LNCAP (cell line): ENCODE results near the gene SLC9A9.

Experiments used
- TF ChIP-seq, protein P1 (sequence below): fragments of 450-650 bp; IDR thresholded peaks from 2 replicates; pipeline ENCODE4 v1.5.1; 2017; ENCODE audit warnings: mild to moderate bottlenecking

Gene SLC9A9

DNA sequence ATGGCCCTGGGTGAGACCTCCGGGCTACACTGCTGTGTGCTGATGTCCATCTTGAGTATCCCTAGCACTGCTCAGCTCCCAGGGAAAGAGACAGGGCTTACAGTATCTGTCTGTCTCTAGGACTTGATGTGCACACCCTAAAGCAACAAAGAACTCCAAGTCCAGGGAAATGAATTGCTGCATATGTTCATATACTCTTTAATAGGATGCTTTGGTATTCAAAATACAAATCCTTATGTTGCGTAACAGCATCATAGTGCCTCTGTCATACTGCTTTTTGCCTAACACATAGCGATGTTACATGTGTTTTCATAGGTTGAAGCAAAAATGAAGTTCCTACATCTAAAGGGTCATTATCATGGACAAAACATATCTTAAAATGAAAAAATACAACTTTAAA, 299.9 kb downstream of the SLC9A9 start:
- TF ChIP-seq, protein P1, sequence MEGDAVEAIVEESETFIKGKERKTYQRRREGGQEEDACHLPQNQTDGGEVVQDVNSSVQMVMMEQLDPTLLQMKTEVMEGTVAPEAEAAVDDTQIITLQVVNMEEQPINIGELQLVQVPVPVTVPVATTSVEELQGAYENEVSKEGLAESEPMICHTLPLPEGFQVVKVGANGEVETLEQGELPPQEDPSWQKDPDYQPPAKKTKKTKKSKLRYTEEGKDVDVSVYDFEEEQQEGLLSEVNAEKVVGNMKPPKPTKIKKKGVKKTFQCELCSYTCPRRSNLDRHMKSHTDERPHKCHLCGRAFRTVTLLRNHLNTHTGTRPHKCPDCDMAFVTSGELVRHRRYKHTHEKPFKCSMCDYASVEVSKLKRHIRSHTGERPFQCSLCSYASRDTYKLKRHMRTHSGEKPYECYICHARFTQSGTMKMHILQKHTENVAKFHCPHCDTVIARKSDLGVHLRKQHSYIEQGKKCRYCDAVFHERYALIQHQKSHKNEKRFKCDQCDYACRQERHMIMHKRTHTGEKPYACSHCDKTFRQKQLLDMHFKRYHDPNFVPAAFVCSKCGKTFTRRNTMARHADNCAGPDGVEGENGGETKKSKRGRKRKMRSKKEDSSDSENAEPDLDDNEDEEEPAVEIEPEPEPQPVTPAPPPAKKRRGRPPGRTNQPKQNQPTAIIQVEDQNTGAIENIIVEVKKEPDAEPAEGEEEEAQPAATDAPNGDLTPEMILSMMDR: no peak

DNA sequence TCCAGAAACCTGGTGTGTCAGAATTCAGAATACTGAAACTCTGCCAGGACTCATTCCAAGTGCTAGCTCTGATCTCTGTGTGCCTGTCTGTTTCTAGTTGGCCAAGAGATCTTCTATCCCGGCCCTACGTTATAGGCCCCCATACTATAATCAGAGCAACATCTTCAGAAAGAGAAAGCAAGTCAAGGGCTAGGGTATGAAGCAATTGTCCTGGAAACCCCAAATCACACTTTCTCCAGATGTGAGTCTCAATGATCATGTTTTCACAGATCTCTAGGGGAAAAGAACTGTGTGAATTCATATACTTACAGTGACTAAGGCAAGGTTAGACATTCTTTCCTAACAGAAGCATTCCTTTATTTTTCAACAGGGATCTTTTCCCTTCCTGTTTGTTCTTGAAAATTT, 309.7 kb downstream of the SLC9A9 start:
- TF ChIP-seq, protein P1: no peak

DNA sequence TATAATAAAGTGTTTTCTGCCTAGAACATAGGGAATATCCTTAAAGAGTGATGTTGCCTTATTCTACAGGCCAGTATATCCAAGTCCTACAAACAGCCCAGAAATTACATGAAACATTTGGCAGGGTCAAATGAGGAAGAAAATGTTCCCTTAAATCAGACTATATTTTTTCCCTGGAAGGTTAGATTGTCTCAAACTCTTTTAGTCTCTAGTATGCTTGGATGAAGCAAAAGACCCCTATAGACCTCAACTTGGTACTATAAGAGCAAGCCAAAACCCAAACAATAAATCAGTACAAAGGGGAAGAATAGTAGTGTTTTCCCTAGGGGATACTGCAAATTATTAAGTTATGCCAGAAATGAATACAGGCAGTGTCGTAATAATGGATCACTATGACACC, 310.2 kb downstream of the SLC9A9 start:
- TF ChIP-seq, protein P1: no peak

DNA sequence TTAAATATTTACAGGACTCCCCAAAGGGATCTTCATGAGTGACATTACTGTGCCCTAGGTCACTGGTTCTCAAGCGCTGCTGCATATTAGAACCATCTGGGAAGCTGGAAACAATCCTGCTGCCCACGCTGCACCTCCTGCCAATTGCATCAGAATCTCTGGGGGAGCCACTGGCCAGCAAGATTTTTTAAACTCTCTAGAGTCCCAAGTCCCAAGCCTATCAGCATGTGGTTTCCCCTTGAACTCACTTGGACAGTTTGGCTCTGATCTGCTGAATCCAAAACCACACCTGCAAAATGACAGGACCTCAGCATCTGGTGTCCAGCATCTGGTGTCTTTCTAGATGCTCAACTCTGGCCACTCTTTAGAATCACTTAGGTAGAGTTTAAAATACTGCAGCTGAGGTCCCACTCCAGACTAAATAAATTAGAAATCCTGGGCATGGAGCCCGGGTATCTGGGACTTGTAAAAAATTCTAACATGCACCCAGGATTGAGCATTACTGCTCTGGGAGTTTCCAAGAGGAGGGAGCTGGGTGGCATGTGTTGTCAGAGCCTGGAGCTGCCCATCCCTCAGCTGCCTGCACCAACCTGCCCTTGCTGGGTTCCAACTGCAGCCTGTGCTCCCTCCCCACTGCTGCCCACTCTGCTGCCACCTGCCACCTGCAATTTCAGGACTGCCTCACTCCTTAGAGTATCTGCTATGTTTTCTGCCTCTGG, 311.3 kb downstream of the SLC9A9 start:
- TF ChIP-seq, protein P1: no peak

DNA sequence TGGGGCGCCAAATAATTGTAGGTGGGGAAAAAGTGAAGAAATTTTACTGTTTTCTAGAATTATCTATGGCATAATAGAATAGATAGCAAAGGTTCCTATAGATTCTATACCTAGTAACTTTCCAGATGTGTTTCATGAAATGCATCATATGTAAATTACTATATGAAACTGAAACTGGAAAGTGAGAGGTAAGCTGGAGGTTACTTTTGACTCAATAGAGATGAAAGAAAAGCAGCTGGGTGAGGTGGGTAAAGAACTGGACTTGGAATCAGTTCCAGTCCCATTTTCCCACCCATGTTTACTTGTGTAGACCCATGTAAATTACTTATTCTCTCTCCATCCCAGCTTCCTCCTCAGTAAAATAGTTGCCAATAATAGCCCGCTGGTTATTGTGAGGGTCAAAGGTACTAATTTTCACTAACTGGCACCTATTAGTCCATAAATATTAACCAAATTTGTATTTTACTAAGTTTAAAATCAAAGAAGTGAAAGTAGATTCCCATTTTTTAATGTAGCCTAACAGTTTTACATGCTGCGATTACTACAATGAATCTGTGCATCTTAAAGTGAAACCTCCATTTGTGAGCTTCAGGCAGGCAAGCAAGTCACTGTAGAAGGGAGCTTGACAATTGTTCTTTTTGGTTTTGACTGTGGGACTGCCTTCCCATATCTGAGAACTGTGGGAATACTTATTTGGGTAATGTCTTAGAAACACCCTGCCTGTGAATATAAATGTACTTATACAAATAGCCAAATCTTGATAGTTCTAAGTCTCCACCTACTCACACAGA, 312.1 kb downstream of the SLC9A9 start:
- TF ChIP-seq, protein P1: no peak

DNA sequence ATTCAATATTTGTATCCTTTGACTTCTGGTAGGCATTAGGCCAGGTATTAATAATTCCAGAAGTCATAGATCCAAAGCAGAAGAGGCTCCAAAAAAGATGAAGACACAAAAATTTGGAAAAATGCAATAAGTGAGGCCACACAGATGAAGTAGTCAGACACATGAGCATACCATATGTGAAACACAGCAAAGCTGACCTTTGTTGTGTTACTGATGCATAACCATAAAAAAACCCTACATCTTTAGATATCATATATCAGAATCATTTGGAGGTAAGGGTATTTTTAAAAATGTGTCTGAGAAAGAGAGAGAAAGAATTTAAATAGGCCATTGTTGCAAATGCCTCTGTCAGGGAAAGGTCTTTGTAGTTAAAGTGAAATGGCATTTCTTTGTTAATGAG, 314.9 kb downstream of the SLC9A9 start:
- TF ChIP-seq, protein P1: no peak

DNA sequence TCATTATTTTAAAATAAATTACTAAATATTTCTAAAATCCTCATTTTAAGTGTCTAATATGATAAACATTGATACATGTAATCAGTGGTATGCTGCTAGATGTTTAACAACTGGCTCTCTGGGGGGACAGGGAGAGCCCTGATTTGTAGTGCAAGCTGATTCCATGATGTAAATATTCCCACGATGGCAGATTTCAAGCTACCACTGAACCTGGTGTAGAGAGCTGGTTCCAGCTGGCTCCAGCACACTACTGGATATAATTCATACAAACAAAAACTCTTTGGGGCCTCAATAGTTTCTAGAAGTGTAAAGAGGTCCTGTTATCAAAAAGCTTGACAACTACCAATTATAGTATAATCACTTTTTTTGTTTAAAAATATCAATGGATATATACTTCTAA, 316.2 kb downstream of the SLC9A9 start:
- TF ChIP-seq, protein P1: no peak
